T-helper 2 cell treated with Interferon-gamma antibody and Interleukin-4, amounts not matched to agents 5 μg/mL and 100 μg/mL, for 36 hours (primary cell): ENCODE results near the gene PPIP5K2.

ENCODE experiments used
- DNase-seq: peaks from one replicate; pipeline ENCODE4 v3.0.0; 2021; ENCODE audit warnings: low spot score
- H3K27ac Mint-ChIP-seq: one replicate; pipeline ENCODE4 v1.8.0; 2021; ENCODE audit warnings: mild to moderate bottlenecking, mixed read lengths
- H3K27me3 Mint-ChIP-seq: one replicate; pipeline ENCODE4 v1.8.0; 2021; ENCODE audit warnings: low read depth, mixed read lengths
- H3K36me3 Mint-ChIP-seq: one replicate; pipeline ENCODE4 v1.8.0; 2021; ENCODE audit warnings: low read depth, mixed read lengths
- H3K4me1 Mint-ChIP-seq: one replicate; pipeline ENCODE4 v1.8.0; 2021; ENCODE audit warnings: low read depth, mixed read lengths
- H3K4me3 Mint-ChIP-seq: one replicate; pipeline ENCODE4 v1.8.0; 2022; ENCODE audit warnings: mild to moderate bottlenecking, moderate library complexity, mixed read lengths
- H3K9me3 Mint-ChIP-seq: one replicate; pipeline ENCODE4 v1.8.0; 2021; ENCODE audit warnings: mixed read lengths

The PPIP5K2 gene

GRCh38 chr5:103224118-103224893, 104.2 kb downstream of the PPIP5K2 start:
- Mint-ChIP-seq H3K27ac (no peak overlapping the region), H3K27me3 (peaks cover 30% of the 10 kb centered on the region), H3K4me3 (no peak overlapping the region), H3K36me3 (no peaks in the 10 kb centered on the region), H3K9me3 (no peaks in the 10 kb centered on the region), H3K4me1 (peaks cover 3% of the 10 kb centered on the region)
- peak; percentile 31 for DNase-seq

GRCh38 chr5:103224894-103225246, 104.8 kb downstream of the PPIP5K2 start:
- H3K36me3 Mint-ChIP-seq = no peaks in the 10 kb centered on the region
- no peaks in the 10 kb centered on the region for H3K9me3 Mint-ChIP-seq
- DNase-seq = no peak
- no peak overlapping the region for H3K27ac Mint-ChIP-seq
- H3K4me3 Mint-ChIP-seq = no peak overlapping the region
- H3K4me1 Mint-ChIP-seq = peaks cover 3% of the 10 kb centered on the region
- H3K27me3 Mint-ChIP-seq = peaks cover 32% of the 10 kb centered on the region

- H3K4me3 Mint-ChIP-seq = no peak overlapping the region
- H3K36me3 Mint-ChIP-seq = no peaks in the 10 kb centered on the region
- peaks cover 40% of the 10 kb centered on the region for H3K27me3 Mint-ChIP-seq
- DNase-seq = no peak
- H3K4me1 Mint-ChIP-seq = peaks cover 3% of the 10 kb centered on the region
- no peaks in the 10 kb centered on the region for H3K9me3 Mint-ChIP-seq
- no peak overlapping the region for H3K27ac Mint-ChIP-seq
These were observed 108.0 kb downstream of the PPIP5K2 start for GRCh38 chr5:103228061-103228460.

GRCh38 chr5:103228588-103228987, 108.5 kb downstream of the PPIP5K2 start:
- DNase-seq = no peak
- H3K27ac Mint-ChIP-seq = no peak overlapping the region
- peaks cover 3% of the 10 kb centered on the region for H3K4me1 Mint-ChIP-seq
- H3K36me3 Mint-ChIP-seq = no peaks in the 10 kb centered on the region
- no peaks in the 10 kb centered on the region for H3K9me3 Mint-ChIP-seq
- peaks cover 44% of the 10 kb centered on the region for H3K27me3 Mint-ChIP-seq
- no peak overlapping the region for H3K4me3 Mint-ChIP-seq

GRCh38 chr5:103232393-103232999, 112.4 kb downstream of the PPIP5K2 start:
- peaks cover 32% of the 10 kb centered on the region for H3K27me3 Mint-ChIP-seq
- no peaks in the 10 kb centered on the region for H3K4me1 Mint-ChIP-seq
- DNase-seq = no peak
- no peak overlapping the region for H3K4me3 Mint-ChIP-seq
- H3K9me3 Mint-ChIP-seq = no peaks in the 10 kb centered on the region
- no peaks in the 10 kb centered on the region for H3K36me3 Mint-ChIP-seq
- H3K27ac Mint-ChIP-seq = no peak overlapping the region

- no peaks in the 10 kb centered on the region for H3K36me3 Mint-ChIP-seq
- H3K27ac Mint-ChIP-seq = no peak overlapping the region
- H3K4me3 Mint-ChIP-seq = no peak overlapping the region
- H3K4me1 Mint-ChIP-seq = no peaks in the 10 kb centered on the region
- peaks cover 33% of the 10 kb centered on the region for H3K27me3 Mint-ChIP-seq
- peaks cover 6% of the 10 kb centered on the region for H3K9me3 Mint-ChIP-seq
- no peak for DNase-seq
These were observed 114.3 kb downstream of the PPIP5K2 start for GRCh38 chr5:103234239-103234975.

- H3K4me1 Mint-ChIP-seq = no peaks in the 10 kb centered on the region
- no peak overlapping the region for H3K4me3 Mint-ChIP-seq
- H3K9me3 Mint-ChIP-seq = peaks cover 6% of the 10 kb centered on the region
- no peaks in the 10 kb centered on the region for H3K36me3 Mint-ChIP-seq
- DNase-seq = no peak
- no peak overlapping the region for H3K27ac Mint-ChIP-seq
- H3K27me3 Mint-ChIP-seq = peaks cover 28% of the 10 kb centered on the region
These were observed 115.8 kb downstream of the PPIP5K2 start for GRCh38 chr5:103235891-103236290.

GRCh38 chr5:103237778-103238177, 117.7 kb downstream of the PPIP5K2 start:
- Mint-ChIP-seq H3K27me3 (peaks cover 32% of the 10 kb centered on the region), H3K27ac (no peak overlapping the region), H3K9me3 (peaks cover 6% of the 10 kb centered on the region), H3K36me3 (no peaks in the 10 kb centered on the region), H3K4me1 (no peaks in the 10 kb centered on the region), H3K4me3 (no peak overlapping the region)
- DNase-seq = no peak

- no peak overlapping the region for H3K4me3 Mint-ChIP-seq
- peaks cover 5% of the 10 kb centered on the region for H3K4me1 Mint-ChIP-seq
- no peak overlapping the region for H3K27ac Mint-ChIP-seq
- DNase-seq = no peak
- H3K36me3 Mint-ChIP-seq = no peaks in the 10 kb centered on the region
- peaks cover 6% of the 10 kb centered on the region for H3K9me3 Mint-ChIP-seq
- H3K27me3 Mint-ChIP-seq = peaks cover 39% of the 10 kb centered on the region
These were observed 123.6 kb downstream of the PPIP5K2 start for GRCh38 chr5:103243665-103244064.

GRCh38 chr5:103244398-103244797, 124.3 kb downstream of the PPIP5K2 start:
- H3K4me3 Mint-ChIP-seq = no peak overlapping the region
- no peak overlapping the region for H3K27ac Mint-ChIP-seq
- H3K27me3 Mint-ChIP-seq = peaks cover 41% of the 10 kb centered on the region
- peaks cover 5% of the 10 kb centered on the region for H3K4me1 Mint-ChIP-seq
- no peaks in the 10 kb centered on the region for H3K36me3 Mint-ChIP-seq
- no peaks in the 10 kb centered on the region for H3K9me3 Mint-ChIP-seq
- no peak for DNase-seq

- peaks cover 5% of the 10 kb centered on the region for H3K4me1 Mint-ChIP-seq
- H3K27me3 Mint-ChIP-seq = peaks cover 48% of the 10 kb centered on the region
- no peak overlapping the region for H3K27ac Mint-ChIP-seq
- no peak for DNase-seq
- no peak overlapping the region for H3K4me3 Mint-ChIP-seq
- H3K36me3 Mint-ChIP-seq = no peaks in the 10 kb centered on the region
- no peaks in the 10 kb centered on the region for H3K9me3 Mint-ChIP-seq
These were observed 125.7 kb downstream of the PPIP5K2 start for GRCh38 chr5:103245761-103246160.

GRCh38 chr5:103247118-103247517, 127.0 kb downstream of the PPIP5K2 start:
- H3K27ac Mint-ChIP-seq = no peak overlapping the region
- no peak for DNase-seq
- H3K9me3 Mint-ChIP-seq = no peaks in the 10 kb centered on the region
- H3K36me3 Mint-ChIP-seq = no peaks in the 10 kb centered on the region
- H3K4me1 Mint-ChIP-seq = peaks cover 5% of the 10 kb centered on the region
- no peak overlapping the region for H3K4me3 Mint-ChIP-seq
- H3K27me3 Mint-ChIP-seq = peaks cover 50% of the 10 kb centered on the region

GRCh38 chr5:103249068-103249467, 129.0 kb downstream of the PPIP5K2 start:
- no peak overlapping the region for H3K4me3 Mint-ChIP-seq
- peaks cover 53% of the 10 kb centered on the region for H3K27me3 Mint-ChIP-seq
- H3K9me3 Mint-ChIP-seq = no peaks in the 10 kb centered on the region
- H3K36me3 Mint-ChIP-seq = no peaks in the 10 kb centered on the region
- DNase-seq = no peak
- H3K27ac Mint-ChIP-seq = no peak overlapping the region
- H3K4me1 Mint-ChIP-seq = peaks cover 5% of the 10 kb centered on the region

GRCh38 chr5:103254921-103255320, 134.8 kb downstream of the PPIP5K2 start:
- H3K4me1 Mint-ChIP-seq = peaks cover 6% of the 10 kb centered on the region
- no peak overlapping the region for H3K27ac Mint-ChIP-seq
- peaks cover 38% of the 10 kb centered on the region for H3K27me3 Mint-ChIP-seq
- no peaks in the 10 kb centered on the region for H3K9me3 Mint-ChIP-seq
- DNase-seq = no peak
- no peak overlapping the region for H3K4me3 Mint-ChIP-seq
- no peaks in the 10 kb centered on the region for H3K36me3 Mint-ChIP-seq
